ENCODE data around the gene CCDC7.
"Not testable (repeated sequence)": the region's sequence is repeated elsewhere in the genome, so short reads cannot be mapped to it uniquely, and the experiment has no call there.

The CCDC7 gene

DNA sequence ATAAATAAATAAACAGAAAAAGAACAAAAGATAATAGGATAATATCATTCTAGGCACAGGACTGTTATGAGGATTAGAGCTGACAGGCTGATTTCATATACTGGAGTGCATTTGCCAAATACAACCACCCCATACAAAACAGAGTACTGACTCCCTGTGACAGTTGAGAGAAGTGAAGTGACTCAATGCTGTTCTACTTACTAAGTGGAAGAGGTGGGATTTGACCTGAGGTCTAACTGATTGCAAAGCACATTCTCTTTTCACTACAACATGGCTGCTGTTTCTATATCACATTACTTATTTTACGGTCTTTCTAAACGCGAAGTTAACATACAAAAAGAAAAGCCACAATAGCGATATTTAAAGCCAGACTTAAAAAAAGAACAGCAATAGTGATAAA is 460.7 kb downstream of the CCDC7 start:
- Mint-ChIP-seq H3K27ac (no peak overlapping the region), H3K4me3 (no peak overlapping the region), H3K9me3 (no peaks in the 10 kb centered on the region), H3K27me3 (no peaks in the 10 kb centered on the region), H3K36me3 (peaks cover 5 to 38% of the 10 kb centered on the region in 2 donors), H3K4me1 (no peaks in the 10 kb centered on the region)
- no peak for ATAC-seq (replicated peaks)
- no peak for DNase-seq

DNA sequence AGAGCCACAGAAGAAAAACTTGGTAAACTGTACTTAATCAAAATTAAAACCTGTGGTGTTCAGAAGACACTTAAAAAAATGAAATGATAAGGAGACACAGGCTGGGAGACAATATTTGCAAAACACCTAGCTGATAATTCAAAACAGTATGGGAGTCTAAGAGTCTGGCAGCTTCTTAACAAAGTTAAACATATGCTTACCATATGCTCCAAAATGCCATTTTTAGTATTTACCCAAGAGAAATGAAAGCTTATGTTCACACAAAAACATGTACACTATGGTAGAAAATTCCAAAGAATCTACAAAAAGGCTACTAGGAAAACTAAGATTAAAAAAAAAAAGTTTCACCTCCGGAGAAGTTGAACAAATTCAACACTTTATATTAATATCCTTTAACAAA is 463.5 kb downstream of the CCDC7 start:
- Mint-ChIP-seq H3K27ac (no peak overlapping the region), H3K27me3 (no peaks in the 10 kb centered on the region)
- no peak for DNase-seq

DNA sequence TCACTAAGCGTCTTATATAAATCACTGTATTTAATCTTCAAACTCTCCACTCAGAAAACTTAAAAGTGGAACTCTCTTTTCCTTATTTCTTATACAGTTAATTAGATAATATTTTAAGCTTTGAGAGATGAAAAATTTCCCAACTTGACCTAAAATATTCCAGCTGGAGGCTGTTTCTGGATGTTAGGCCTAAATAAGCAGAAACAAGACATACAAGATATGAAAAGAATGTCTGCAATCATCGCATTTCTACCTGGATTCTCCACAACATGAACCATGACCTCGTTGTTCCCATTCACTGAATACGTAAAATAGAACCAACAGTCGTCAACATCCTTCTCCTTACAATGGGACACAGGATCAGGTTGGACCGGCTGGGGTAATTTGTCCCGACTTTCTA is 464.0 kb downstream of the CCDC7 start:
- not testable (repeated sequence) for H3K27ac Mint-ChIP-seq; DNase-seq; H3K27me3 Mint-ChIP-seq; H3K4me1 Mint-ChIP-seq; ATAC-seq (replicated peaks); H3K9me3 Mint-ChIP-seq; H3K4me3 Mint-ChIP-seq
- H3K36me3 Mint-ChIP-seq, result peaks cover 29 to 54% of the 10 kb centered on the region in 2 donors

More for the DNA sequence above, 463.5 kb downstream of the CCDC7 start:
- Mint-ChIP-seq H3K9me3 (no peaks in the 10 kb centered on the region), H3K36me3 (peaks cover 24 to 49% of the 10 kb centered on the region in 2 donors), H3K4me3 (no peak overlapping the region), H3K4me1 (peaks cover 0 to 2% of the 10 kb centered on the region in 2 donors)
- no peak for ATAC-seq (replicated peaks)

DNA sequence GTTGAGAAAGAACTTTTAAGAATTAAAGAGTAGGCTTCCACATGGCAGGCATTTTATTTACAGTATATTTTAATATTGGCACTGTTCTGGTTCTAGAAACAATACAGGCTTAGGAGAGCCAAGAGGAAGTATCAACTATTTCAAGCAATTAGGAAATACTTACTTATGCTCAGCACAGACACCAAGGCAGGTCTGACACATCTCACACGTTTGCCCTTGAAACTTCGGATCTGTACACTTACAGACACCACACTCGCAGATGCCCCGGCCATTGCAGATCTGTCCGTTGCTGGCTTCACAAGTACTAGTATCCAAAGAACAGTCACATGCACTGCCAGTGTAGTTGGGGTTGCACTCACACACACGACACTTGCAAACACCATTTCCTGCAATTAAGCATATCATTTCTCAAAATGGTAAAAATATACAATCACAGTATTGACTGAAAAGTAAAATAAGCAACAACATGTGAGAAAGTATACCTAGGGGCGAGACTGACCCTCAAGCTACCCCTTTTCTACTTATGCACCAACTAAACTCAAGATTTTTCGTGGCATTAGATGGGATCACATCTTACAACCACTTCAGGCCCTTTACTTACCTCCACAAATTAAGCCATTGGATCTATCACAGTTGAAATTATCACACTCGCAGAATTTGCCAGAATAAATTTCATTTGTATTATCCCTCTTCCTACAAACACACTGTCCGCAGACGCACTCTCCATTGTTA is 465.5 kb downstream of the CCDC7 start:
- Mint-ChIP-seq H3K36me3 (peaks cover 43 to 62% of the 10 kb centered on the region in 2 donors), H3K4me3 (no peak overlapping the region), H3K9me3 (no peaks in the 10 kb centered on the region), H3K27me3 (no peaks in the 10 kb centered on the region), H3K27ac (no peak overlapping the region), H3K4me1 (peaks cover 0 to 2% of the 10 kb centered on the region in 2 donors)
- ATAC-seq (replicated peaks), result no peak
- no peak for DNase-seq

DNA sequence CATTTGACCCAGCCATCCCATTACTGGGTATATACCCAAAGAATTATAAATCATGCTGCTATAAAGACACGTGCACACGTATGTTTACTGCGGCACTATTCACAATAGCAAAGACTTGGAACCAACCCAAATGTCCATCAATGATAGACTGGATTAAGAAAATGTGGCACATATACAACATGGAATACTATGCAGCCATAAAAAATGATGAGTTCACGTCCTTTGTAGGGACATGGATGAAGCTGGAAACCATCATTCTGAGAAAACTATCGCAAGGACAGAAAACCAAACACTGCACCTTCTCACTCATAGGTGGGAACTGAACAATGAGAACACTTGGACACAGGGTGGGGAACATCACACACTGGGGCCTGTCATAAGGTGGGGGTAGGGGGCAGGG is 471.9 kb downstream of the CCDC7 start:
- not testable (repeated sequence) for ATAC-seq (replicated peaks); H3K27ac Mint-ChIP-seq; DNase-seq; H3K9me3 Mint-ChIP-seq; H3K27me3 Mint-ChIP-seq; H3K4me1 Mint-ChIP-seq; H3K4me3 Mint-ChIP-seq
- H3K36me3 Mint-ChIP-seq, result peaks cover 48 to 61% of the 10 kb centered on the region in 2 donors

DNA sequence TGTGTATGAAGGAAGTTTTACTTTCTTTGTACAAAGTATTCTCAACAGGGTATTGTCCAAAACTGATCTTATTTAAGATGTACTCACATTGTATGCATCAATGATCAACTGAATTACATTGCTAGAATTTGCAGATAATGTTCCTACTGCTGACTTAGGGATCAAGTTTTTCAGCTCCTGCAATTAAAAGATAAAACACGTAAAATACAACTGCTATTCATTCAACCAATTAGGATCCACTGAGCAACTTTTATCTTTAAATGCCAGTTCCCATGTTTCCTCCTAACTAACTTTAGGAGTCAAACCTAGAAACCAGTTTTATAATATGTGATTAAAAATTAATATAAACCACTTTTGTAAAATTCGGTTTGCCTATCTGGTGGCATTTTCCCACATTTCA is 476.2 kb downstream of the CCDC7 start:
- H3K36me3 Mint-ChIP-seq, result peaks cover 34 to 51% of the 10 kb centered on the region in 2 donors
- no peaks in the 10 kb centered on the region for H3K27me3 Mint-ChIP-seq
- peaks cover 0 to 2% of the 10 kb centered on the region in 2 donors for H3K4me1 Mint-ChIP-seq
- H3K9me3 Mint-ChIP-seq, result peaks cover 0 to 1% of the 10 kb centered on the region in 2 donors
- no peak overlapping the region for H3K4me3 Mint-ChIP-seq
- DNase-seq, result no peak
- ATAC-seq (replicated peaks), result no peak
- H3K27ac Mint-ChIP-seq, result no peak overlapping the region

DNA sequence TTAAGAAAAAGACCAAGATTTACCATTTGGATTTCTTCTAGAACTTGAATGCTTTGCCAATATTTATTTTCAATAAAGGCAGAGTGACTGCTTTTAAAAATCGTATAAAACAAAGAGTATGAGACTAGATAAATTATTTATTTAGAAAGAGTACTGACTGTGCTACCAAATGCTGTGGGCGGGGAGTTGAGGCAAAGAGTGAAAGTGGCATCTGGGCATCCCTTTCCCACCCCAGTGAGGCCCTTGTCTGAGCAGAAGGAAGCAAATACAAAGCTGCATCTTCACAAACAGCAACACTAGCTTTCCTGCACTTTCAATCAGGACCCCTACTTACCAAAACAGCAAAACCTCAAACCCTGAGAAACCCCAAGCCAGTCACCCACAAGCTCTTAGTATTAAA is 477.2 kb downstream of the CCDC7 start:
- Mint-ChIP-seq H3K36me3 (peaks cover 32 to 51% of the 10 kb centered on the region in 2 donors), H3K9me3 (peaks cover 0 to 1% of the 10 kb centered on the region in 2 donors), H3K4me1 (peaks cover 0 to 2% of the 10 kb centered on the region in 2 donors), H3K27me3 (no peaks in the 10 kb centered on the region), H3K4me3 (no peak overlapping the region), H3K27ac (peak overlapping the region; percentile 26)
- DNase-seq (no peak), ATAC-seq (replicated peaks) (no peak)

DNA sequence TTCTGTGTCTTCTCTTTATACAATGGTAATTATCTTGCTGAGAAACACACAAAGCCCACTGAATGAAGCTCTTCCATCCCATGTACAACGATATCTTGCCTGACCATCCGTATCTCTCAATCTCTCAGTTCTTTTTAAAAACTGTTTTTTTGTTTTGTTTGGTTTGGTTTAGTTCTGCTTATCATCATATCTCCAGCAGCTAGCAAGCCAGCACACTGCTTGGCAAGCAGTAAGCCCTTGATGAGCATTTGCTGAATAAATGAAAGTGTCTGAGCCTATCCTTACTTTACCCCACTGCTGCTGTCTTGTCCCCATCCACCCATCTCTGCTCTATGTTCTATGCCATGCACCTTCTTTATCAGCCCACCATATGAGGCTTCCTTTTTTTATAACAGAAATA is 477.9 kb downstream of the CCDC7 start:
- peaks cover 0 to 1% of the 10 kb centered on the region in 2 donors for H3K9me3 Mint-ChIP-seq
- no peaks in the 10 kb centered on the region for H3K27me3 Mint-ChIP-seq
- no peak overlapping the region for H3K4me3 Mint-ChIP-seq
- ATAC-seq (replicated peaks) (no peak), DNase-seq (no peak)
- H3K4me1 Mint-ChIP-seq, result peaks cover 0 to 2% of the 10 kb centered on the region in 2 donors
- peaks cover 33 to 53% of the 10 kb centered on the region in 2 donors for H3K36me3 Mint-ChIP-seq
- H3K27ac Mint-ChIP-seq, result no peak overlapping the region
